Naive thymus-derived CD4-positive, alpha-beta T cell (primary cell): ENCODE data around the gene DOK6. TPM values are rescaled to one million over a fixed set of nuclear protein-coding genes. Genes with fewer than 3 reads are reported as not detected.
"Not testable (repeated sequence)": the region's sequence is repeated elsewhere in the genome, so short reads cannot be mapped to it uniquely, and the experiment has no call there.

Experiments used
- ATAC-seq: fragments of 150-1000 bp; cut with Tn5 transposase; 2 replicates; pipeline ENCODE4 v1.10.0; 2021; ENCODE audit warnings: mild to moderate bottlenecking, moderate library complexity
- CTCF ChIA-PET: fragments of 350-600 bp; sonication (Branson Sonifier 250); formaldehyde crosslinking; loops from one replicate; lab custom pipeline; 2021; ENCODE audit warnings: antibody characterized with exemption; lab: Charles Lee
- POLR2A ChIA-PET: fragments of 350-600 bp; sonication (Branson Sonifier 250); formaldehyde crosslinking; loops from one replicate; lab custom pipeline; 2021; ENCODE audit warnings: antibody characterized with exemption, inconsistent platforms; lab: Charles Lee
- DNase-seq, 9 donors: peaks; one replicate each; pipeline versions ENCODE4 v3.0.0 to v3.0.0-alpha.2; 2020 to 2022; ENCODE audit warnings: mixed read lengths in 1 of 9
- H3K27ac ChIP-seq: one replicate; pipeline ENCODE4 v1.7.0; 2013; ENCODE audit warnings: mild to moderate bottlenecking, low read depth, low read length, moderate library complexity
- H3K27me3 ChIP-seq, 2 donors: one replicate each; pipeline ENCODE4 v1.7.0; 2013; ENCODE audit warnings: low read length in 2 of 2, mild to moderate bottlenecking in 2 of 2, moderate library complexity in 2 of 2; ENCODE audit not compliant: control insufficient read depth in 2 of 2, insufficient read depth in 2 of 2
- H3K36me3 ChIP-seq, 3 experiments: 1 replicate in 2 of 3; 2 replicates in 1 of 3; pipeline ENCODE4 v1.7.0; 2013; ENCODE audit warnings: low read length in 3 of 3, mild to moderate bottlenecking in 3 of 3, moderate library complexity in 1 of 3; ENCODE audit not compliant: insufficient read depth in 3 of 3, control insufficient read depth in 2 of 3
- H3K4me1 ChIP-seq, 2 donors: one replicate each; pipeline ENCODE4 v1.7.0; 2013; ENCODE audit warnings: low read length in 2 of 2, mild to moderate bottlenecking in 2 of 2, moderate library complexity in 1 of 2; ENCODE audit not compliant: control insufficient read depth in 2 of 2, insufficient read depth in 2 of 2
- H3K4me3 ChIP-seq: 2 replicates; pipeline ENCODE4 v1.7.0; 2013; ENCODE audit warnings: mild to moderate bottlenecking, low read length
- H3K9me3 ChIP-seq, 3 experiments: 1 replicate in 2 of 3; 2 replicates in 1 of 3; pipeline ENCODE4 v1.7.0; 2013; ENCODE audit warnings: low read length in 3 of 3; ENCODE audit not compliant: control insufficient read depth in 2 of 3
- H3K27ac Mint-ChIP-seq, 9 donors: one replicate each; pipeline ENCODE4 v1.8.0; 2020 to 2022; ENCODE audit warnings: mixed read lengths in 9 of 9, mild to moderate bottlenecking in 8 of 9, moderate library complexity in 5 of 9, inconsistent platforms in 2 of 9
- H3K27me3 Mint-ChIP-seq, 5 donors: one replicate each; pipeline ENCODE4 v1.8.0; 2021 to 2022; ENCODE audit warnings: mixed read lengths in 5 of 5, mild to moderate bottlenecking in 1 of 5
- H3K36me3 Mint-ChIP-seq, 5 donors: one replicate each; pipeline ENCODE4 v1.8.0; 2020 to 2022; ENCODE audit warnings: mixed read lengths in 5 of 5, mild to moderate bottlenecking in 3 of 5, inconsistent platforms in 1 of 5
- H3K4me1 Mint-ChIP-seq, 7 donors: one replicate each; pipeline ENCODE4 v1.8.0; 2020 to 2022; ENCODE audit warnings: mixed read lengths in 7 of 7, mild to moderate bottlenecking in 3 of 7, inconsistent platforms in 1 of 7
- H3K4me3 Mint-ChIP-seq, 10 donors: one replicate each; pipeline ENCODE4 v1.8.0; 2020 to 2022; ENCODE audit warnings: mild to moderate bottlenecking in 10 of 10, mixed read lengths in 10 of 10, moderate library complexity in 6 of 10, inconsistent platforms in 2 of 10
- H3K9me3 Mint-ChIP-seq, 11 donors: one replicate each; pipeline ENCODE4 v1.8.0; 2020 to 2022; ENCODE audit warnings: mixed read lengths in 11 of 11, mild to moderate bottlenecking in 4 of 11, inconsistent platforms in 1 of 11, moderate library complexity in 1 of 11
- intact Hi-C, 2 donors: fragments of 100-400 bp; cut with micrococcal nuclease; formaldehyde crosslinking; loops; one replicate each; pipeline ENCODE4 v1.15.1; 2023
- polyA plus RNA-seq, 2 donors: library from polyadenylated mRNA; unstranded; fragments of 300-500 nt; fragmentation: Illumina TruSeq; gene quantifications; one replicate each; pipeline ENCODE4 v1.2.3, GENCODE V29; 2021
- total RNA-seq, 6 experiments: library from RNA in 5 of 6; stranded (reverse) in 5 of 6; gene quantifications; 1 replicate in 5 of 6; 2 replicates in 1 of 6; pipeline ENCODE4 v1.2.3 and lab custom pipeline; 2021 to 2026

DOK6 gene
- total and polyA plus RNA-seq, 7 experiments from 2014 or later, result 0.06 to 0.11 TPM; not detected in 5

- Mint-ChIP-seq H3K27me3 (peaks cover 13 to 27% (median 19%) of the 10 kb centered on the region in 5 donors), H3K9me3 (peaks cover 0 to 4% (median 0%) of the 10 kb centered on the region in 11 donors), H3K27ac (no peak overlapping the region), H3K4me1 (peaks cover 0 to 1% (median 0%) of the 10 kb centered on the region in 7 donors), H3K4me3 (no peak overlapping the region), H3K36me3 (peaks cover 0 to 4% (median 0%) of the 10 kb centered on the region in 5 donors)
- H3K36me3 ChIP-seq, result no peaks in the 10 kb centered on the region
- DNase-seq (no peak), ATAC-seq (no peak)
- H3K4me1 ChIP-seq, result no peaks in the 10 kb centered on the region
- ChIA-PET POLR2A (no interaction called here), CTCF (no interaction called here)
- intact Hi-C loops, result no loop called here
- no peak overlapping the region for H3K27ac ChIP-seq
- H3K27me3 ChIP-seq, result no peaks in the 10 kb centered on the region
- no peaks in the 10 kb centered on the region for H3K9me3 ChIP-seq
- H3K4me3 ChIP-seq, result no peak overlapping the region
These were observed 250.6 kb downstream of the DOK6 start for GRCh38 chr18:69651243-69651642.

GRCh38 chr18:69655816-69656215 is 255.1 kb downstream of the DOK6 start:
- CTCF ChIA-PET, result no interaction called here
- DNase-seq (no peak), ATAC-seq (no peak)
- Histone ChIP-seq H3K4me3 (no peak overlapping the region), H3K4me1 (no peaks in the 10 kb centered on the region), H3K36me3 (no peaks in the 10 kb centered on the region), H3K9me3 (no peaks in the 10 kb centered on the region), H3K27ac (no peak overlapping the region), H3K27me3 (no peaks in the 10 kb centered on the region)
- Mint-ChIP-seq H3K4me3 (no peak overlapping the region), H3K36me3 (peaks cover 0 to 4% (median 0%) of the 10 kb centered on the region in 5 donors), H3K9me3 (no peaks in the 10 kb centered on the region), H3K4me1 (no peaks in the 10 kb centered on the region), H3K27ac (no peak overlapping the region), H3K27me3 (peaks cover 14 to 25% (median 19%) of the 10 kb centered on the region in 5 donors)
- intact Hi-C loops, result no loop called here
- POLR2A ChIA-PET, result no interaction called here

- peaks cover 0 to under 1% (median 0%) of the 10 kb centered on the region in 5 donors for H3K36me3 Mint-ChIP-seq
- H3K4me1 Mint-ChIP-seq, result no peaks in the 10 kb centered on the region
- no peak for DNase-seq
- ATAC-seq, result no peak
- H3K27me3 ChIP-seq, result no peaks in the 10 kb centered on the region
- no peak overlapping the region for H3K27ac Mint-ChIP-seq
- peaks cover 4 to 26% (median 8%) of the 10 kb centered on the region in 5 donors for H3K27me3 Mint-ChIP-seq
- ChIA-PET POLR2A (no interaction called here), CTCF (interaction anchor here (1.0 kb wide), 1 partner anchor 40 kb away, joined by 4 read pairs; no protein-coding TSS in a partner anchor)
- H3K9me3 ChIP-seq, result no peaks in the 10 kb centered on the region
- no peak overlapping the region for H3K4me3 ChIP-seq
- no peaks in the 10 kb centered on the region for H3K36me3 ChIP-seq
- intact Hi-C loops, result no loop called here
- no peak overlapping the region for H3K27ac ChIP-seq
- no peaks in the 10 kb centered on the region for H3K4me1 ChIP-seq
- no peaks in the 10 kb centered on the region for H3K9me3 Mint-ChIP-seq
- no peak overlapping the region for H3K4me3 Mint-ChIP-seq
These were observed 257.4 kb downstream of the DOK6 start for GRCh38 chr18:69658103-69658502.

GRCh38 chr18:69658685-69659084 is 258.0 kb downstream of the DOK6 start:
- DNase-seq (no peak), ATAC-seq (no peak)
- Mint-ChIP-seq H3K4me1 (no peaks in the 10 kb centered on the region), H3K9me3 (no peaks in the 10 kb centered on the region), H3K4me3 (no peak overlapping the region), H3K27me3 (peaks cover 4 to 26% (median 4%) of the 10 kb centered on the region in 5 donors), H3K27ac (no peak overlapping the region), H3K36me3 (no peaks in the 10 kb centered on the region)
- H3K27me3 ChIP-seq, result no peaks in the 10 kb centered on the region
- H3K4me1 ChIP-seq, result no peaks in the 10 kb centered on the region
- no peaks in the 10 kb centered on the region for H3K9me3 ChIP-seq
- POLR2A ChIA-PET, result no interaction called here
- intact Hi-C loops, result no loop called here
- no peak overlapping the region for H3K27ac ChIP-seq
- H3K36me3 ChIP-seq, result no peaks in the 10 kb centered on the region
- H3K4me3 ChIP-seq, result no peak overlapping the region
- CTCF ChIA-PET, result interaction anchor here (1.0 kb wide), 1 partner anchor 41 kb away, joined by 4 read pairs; no protein-coding TSS in a partner anchor

- H3K4me1 ChIP-seq, result no peaks in the 10 kb centered on the region
- no peaks in the 10 kb centered on the region for H3K9me3 ChIP-seq
- Mint-ChIP-seq H3K27ac (no peak overlapping the region), H3K4me3 (no peak overlapping the region), H3K4me1 (no peaks in the 10 kb centered on the region), H3K36me3 (no peaks in the 10 kb centered on the region), H3K27me3 (peaks cover 0 to 26% (median 4%) of the 10 kb centered on the region in 5 donors), H3K9me3 (no peaks in the 10 kb centered on the region)
- ChIA-PET CTCF (interaction anchor here (1.0 kb wide), 1 partner anchor 41 kb away, joined by 4 read pairs; no protein-coding TSS in a partner anchor), POLR2A (no interaction called here)
- no peaks in the 10 kb centered on the region for H3K27me3 ChIP-seq
- DNase-seq (no peak), ATAC-seq (no peak)
- H3K4me3 ChIP-seq, result no peak overlapping the region
- intact Hi-C loops, result no loop called here
- no peak overlapping the region for H3K27ac ChIP-seq
- H3K36me3 ChIP-seq, result no peaks in the 10 kb centered on the region
These were observed 258.5 kb downstream of the DOK6 start for GRCh38 chr18:69659142-69659651.

- H3K4me1 Mint-ChIP-seq, H3K36me3 Mint-ChIP-seq, POLR2A ChIA-PET, H3K4me1 ChIP-seq, H3K27ac Mint-ChIP-seq, H3K27ac ChIP-seq, H3K27me3 ChIP-seq, H3K9me3 Mint-ChIP-seq, ATAC-seq, H3K36me3 ChIP-seq, H3K4me3 Mint-ChIP-seq, CTCF ChIA-PET, H3K9me3 ChIP-seq, DNase-seq, intact Hi-C loops, H3K4me3 ChIP-seq: not testable (repeated sequence)
- H3K27me3 Mint-ChIP-seq, result peaks cover 0 to 15% (median 4%) of the 10 kb centered on the region in 5 donors
These were observed 261.4 kb downstream of the DOK6 start for GRCh38 chr18:69662090-69662489.

- H3K9me3 ChIP-seq, result no peaks in the 10 kb centered on the region
- H3K36me3 Mint-ChIP-seq, result no peaks in the 10 kb centered on the region
- no peaks in the 10 kb centered on the region for H3K4me1 ChIP-seq
- H3K4me3 ChIP-seq, result no peak overlapping the region
- CTCF ChIA-PET, result no interaction called here
- no peak overlapping the region for H3K27ac ChIP-seq
- DNase-seq, result no peak
- intact Hi-C loops, result no loop called here
- ATAC-seq, result no peak
- H3K27ac Mint-ChIP-seq, result no peak overlapping the region
- peaks cover 0 to 13% (median 3%) of the 10 kb centered on the region in 5 donors for H3K27me3 Mint-ChIP-seq
- H3K9me3 Mint-ChIP-seq, result no peaks in the 10 kb centered on the region
- H3K27me3 ChIP-seq, result no peaks in the 10 kb centered on the region
- no peaks in the 10 kb centered on the region for H3K36me3 ChIP-seq
- no peak overlapping the region for H3K4me3 Mint-ChIP-seq
- H3K4me1 Mint-ChIP-seq, result no peaks in the 10 kb centered on the region
- POLR2A ChIA-PET, result no interaction called here
These were observed 263.7 kb downstream of the DOK6 start for GRCh38 chr18:69664399-69664798.
